Measurements from ENCODE around the gene CEP152.

The CEP152 gene

DNA sequence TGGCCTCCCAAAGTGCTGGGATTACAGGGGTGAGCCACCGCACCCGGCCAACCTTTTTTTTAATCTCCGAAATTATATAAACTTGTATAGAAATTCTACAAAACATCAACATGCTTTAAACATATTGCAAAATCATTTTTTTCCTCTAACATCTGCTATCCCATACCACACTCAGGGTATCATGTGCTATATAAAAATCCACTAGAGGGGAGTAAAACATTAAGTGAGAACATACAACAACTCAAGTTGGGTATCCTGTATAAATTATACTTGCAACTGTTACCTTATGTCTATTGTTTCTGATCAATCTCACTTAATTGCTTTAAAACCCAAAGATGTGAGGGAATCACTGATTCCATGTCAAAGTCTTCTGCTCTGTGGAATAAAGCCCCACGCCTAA lies 93.4 kb downstream of the CEP152 start:
- TF ChIP-seq FOXP2 (optimal IDR thresholded peaks at IDR 0.05; ENCODE audit: control extremely low read depth, extremely low read length, insufficient read depth): no peak
- no peak for TF ChIP-seq EZH2 (IDR thresholded peaks at IDR 0.05)
- no peak for TF ChIP-seq POLR2AphosphoS5 (IDR thresholded peaks at IDR 0.05; ENCODE audit: borderline replicate concordance, low read depth, low read length)
- H3K36me3 ChIP-seq (ENCODE audit: insufficient read depth, low read length): peaks cover 7% of the 10 kb centered on the region; the same call in 1 of the 2 replicates
- no peak overlapping the region for H3K27ac ChIP-seq
- H3K4me3 ChIP-seq: no peak overlapping the region
- no peak overlapping the region for H3K9ac ChIP-seq (ENCODE audit: insufficient read length)
- no peak for DNase-seq (ENCODE audit: low read depth, low spot score)
- peaks cover 2% of the 10 kb centered on the region; the same call in 1 of the 2 replicates for H3K9me3 ChIP-seq (ENCODE audit: low read depth, low read length)

DNA sequence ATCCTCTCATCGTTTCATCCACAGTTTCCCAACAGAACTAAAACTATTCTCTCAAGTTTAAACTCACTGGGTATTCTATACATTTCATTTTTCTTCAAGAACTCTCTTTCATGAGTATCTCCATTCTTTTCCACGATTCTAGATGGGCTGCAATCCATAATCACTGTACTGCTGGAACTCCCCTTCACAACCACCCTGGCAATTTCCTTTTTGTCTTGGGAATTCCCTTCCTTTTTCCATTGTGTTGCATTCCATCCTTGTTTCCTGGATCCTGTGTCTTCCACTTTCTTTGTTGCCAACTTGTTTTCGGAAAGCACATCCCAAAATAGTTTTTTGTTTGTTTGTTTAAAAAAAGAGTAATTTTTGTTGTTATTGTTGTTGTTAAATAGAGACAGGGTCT lies 98.3 kb downstream of the CEP152 start:
- TF ChIP-seq FOXP2 (optimal IDR thresholded peaks at IDR 0.05; ENCODE audit: control extremely low read depth, extremely low read length, insufficient read depth): no peak
- no peak for TF ChIP-seq POLR2AphosphoS5 (IDR thresholded peaks at IDR 0.05; ENCODE audit: borderline replicate concordance, low read depth, low read length)
- TF ChIP-seq EZH2 (IDR thresholded peaks at IDR 0.05): no peak
- Histone ChIP-seq H3K27ac (no peak overlapping the region), H3K36me3 (ENCODE audit: insufficient read depth, low read length) (peaks cover 7% of the 10 kb centered on the region; the same call in 1 of the 2 replicates), H3K9me3 (ENCODE audit: low read depth, low read length) (peaks cover 2% of the 10 kb centered on the region; the same call in 1 of the 2 replicates), H3K4me3 (no peak overlapping the region), H3K9ac (ENCODE audit: insufficient read length) (no peak overlapping the region)
- DNase-seq (ENCODE audit: low read depth, low spot score): no peak

DNA sequence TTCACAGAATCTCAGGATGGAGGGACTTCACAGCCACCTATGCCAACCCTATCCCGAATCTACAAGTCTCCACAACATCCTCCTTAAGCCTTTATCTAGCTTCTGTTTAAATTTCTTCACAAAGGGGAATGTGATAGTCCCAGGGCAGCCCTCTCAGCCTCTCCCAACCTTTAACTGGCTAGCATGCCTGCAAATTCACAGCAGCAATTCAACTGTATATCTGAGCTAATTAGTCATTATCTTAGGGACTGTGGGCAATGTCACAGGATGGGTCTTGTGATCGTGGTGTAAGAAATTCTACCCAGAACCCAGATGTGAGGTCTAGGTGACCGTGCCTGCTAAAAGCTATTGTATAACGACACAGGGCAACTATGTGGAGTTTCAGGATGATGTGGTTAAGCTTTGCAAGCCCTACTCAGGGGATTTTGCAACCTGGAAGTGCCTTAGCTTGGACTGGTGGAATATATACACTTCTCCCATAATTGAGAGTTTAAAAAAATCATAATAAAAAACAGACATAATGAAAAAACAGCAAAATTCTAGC lies 99.8 kb downstream of the CEP152 start:
- DNase-seq (ENCODE audit: low read depth, low spot score): no peak
- Histone ChIP-seq H3K36me3 (ENCODE audit: insufficient read depth, low read length) (peaks cover 7% of the 10 kb centered on the region; the same call in 1 of the 2 replicates), H3K4me3 (no peak overlapping the region), H3K9me3 (ENCODE audit: low read depth, low read length) (peaks cover 2% of the 10 kb centered on the region; the same call in 1 of the 2 replicates), H3K9ac (ENCODE audit: insufficient read length) (no peak overlapping the region), H3K27ac (no peak overlapping the region)
- TF ChIP-seq FOXP2 (optimal IDR thresholded peaks at IDR 0.05; ENCODE audit: control extremely low read depth, extremely low read length, insufficient read depth): no peak
- TF ChIP-seq POLR2AphosphoS5 (IDR thresholded peaks at IDR 0.05; ENCODE audit: borderline replicate concordance, low read depth, low read length): no peak

DNA sequence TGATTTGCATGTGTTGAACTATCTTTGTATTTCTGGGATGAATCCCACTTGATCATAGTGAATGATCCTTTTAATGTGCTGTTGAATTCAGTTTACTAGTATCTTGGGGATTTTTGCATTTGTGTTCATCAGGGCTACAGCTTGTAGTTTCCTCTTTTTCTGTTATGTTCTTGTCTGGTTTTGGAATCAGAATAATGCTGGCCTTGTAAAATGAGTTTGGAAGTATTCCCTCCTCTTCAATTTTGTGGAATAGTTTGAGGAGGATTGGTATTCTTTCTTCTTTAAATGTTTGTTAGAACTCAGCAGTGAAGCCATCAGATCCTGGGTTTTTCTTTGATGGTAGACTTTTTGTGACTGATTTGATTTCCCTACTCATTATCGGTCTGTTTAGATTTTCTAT lies 102.2 kb downstream of the CEP152 start:
- Histone ChIP-seq H3K4me3 (no peak overlapping the region), H3K9me3 (ENCODE audit: low read depth, low read length) (no peaks in the 10 kb centered on the region), H3K9ac (ENCODE audit: insufficient read length) (no peak overlapping the region), H3K27ac (no peak overlapping the region), H3K36me3 (ENCODE audit: insufficient read depth, low read length) (no peaks in the 10 kb centered on the region)
- TF ChIP-seq POLR2AphosphoS5 (IDR thresholded peaks at IDR 0.05; ENCODE audit: borderline replicate concordance, low read depth, low read length): no peak
- TF ChIP-seq FOXP2 (optimal IDR thresholded peaks at IDR 0.05; ENCODE audit: control extremely low read depth, extremely low read length, insufficient read depth): no peak
- no peak for TF ChIP-seq EZH2 (IDR thresholded peaks at IDR 0.05)
- no peak for DNase-seq (ENCODE audit: low read depth, low spot score)

DNA sequence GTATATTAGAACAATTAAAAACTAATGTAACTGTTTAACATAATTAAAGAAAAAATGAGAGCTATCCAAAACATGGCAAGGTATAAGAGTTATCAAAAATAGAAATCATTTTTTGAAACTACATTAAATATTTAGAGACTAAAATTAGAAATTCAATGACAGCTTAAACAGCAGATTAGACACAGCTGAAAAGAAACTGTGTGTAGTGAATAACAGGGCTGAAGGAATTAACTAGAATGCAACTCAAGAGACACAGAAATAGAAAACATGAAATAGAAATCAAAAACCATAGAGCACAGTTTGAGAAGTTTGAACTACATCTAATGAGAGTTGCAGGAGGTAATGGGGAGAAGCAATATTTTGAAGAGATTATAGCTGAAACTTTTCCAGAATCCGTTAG lies 105.5 kb downstream of the CEP152 start:
- no peaks in the 10 kb centered on the region for H3K9me3 ChIP-seq (ENCODE audit: low read depth, low read length)

DNA sequence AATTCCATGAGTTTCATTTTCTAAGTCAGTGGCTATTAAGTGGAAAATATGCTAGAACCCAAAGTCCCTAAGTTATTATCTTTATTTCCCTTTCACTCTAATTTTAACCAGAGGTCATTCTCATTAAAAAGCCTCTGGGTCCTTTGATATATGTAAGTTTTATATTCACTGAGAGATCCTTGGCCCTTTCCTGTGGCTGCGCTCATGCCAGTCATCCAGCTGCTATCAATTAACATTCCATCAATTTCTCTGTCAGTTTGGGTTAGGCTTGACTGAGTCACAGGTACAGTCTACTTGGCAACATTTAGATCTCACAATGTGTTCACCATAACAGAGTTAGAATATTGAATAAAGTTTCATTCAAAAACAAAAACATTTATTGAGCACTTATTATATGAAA lies 107.3 kb downstream of the CEP152 start:
- DNase-seq (ENCODE audit: low read depth, low spot score): no peak
- Histone ChIP-seq H3K27ac (no peak overlapping the region), H3K9ac (ENCODE audit: insufficient read length) (no peak overlapping the region), H3K9me3 (ENCODE audit: low read depth, low read length) (no peaks in the 10 kb centered on the region), H3K36me3 (ENCODE audit: insufficient read depth, low read length) (no peaks in the 10 kb centered on the region), H3K4me3 (no peak overlapping the region)
- TF ChIP-seq POLR2AphosphoS5 (IDR thresholded peaks at IDR 0.05; ENCODE audit: borderline replicate concordance, low read depth, low read length) (no peak), FOXP2 (optimal IDR thresholded peaks at IDR 0.05; ENCODE audit: control extremely low read depth, extremely low read length, insufficient read depth) (no peak), EZH2 (IDR thresholded peaks at IDR 0.05) (no peak)

More for the DNA sequence above, 105.5 kb downstream of the CEP152 start:
- Histone ChIP-seq H3K36me3 (ENCODE audit: insufficient read depth, low read length) (no peaks in the 10 kb centered on the region), H3K4me3 (no peak overlapping the region), H3K27ac (no peak overlapping the region), H3K9ac (ENCODE audit: insufficient read length) (no peak overlapping the region)
- DNase-seq (ENCODE audit: low read depth, low spot score): no peak
- no peak for TF ChIP-seq FOXP2 (optimal IDR thresholded peaks at IDR 0.05; ENCODE audit: control extremely low read depth, extremely low read length, insufficient read depth)
- no peak for TF ChIP-seq EZH2 (IDR thresholded peaks at IDR 0.05)
- TF ChIP-seq POLR2AphosphoS5 (IDR thresholded peaks at IDR 0.05; ENCODE audit: borderline replicate concordance, low read depth, low read length): no peak

DNA sequence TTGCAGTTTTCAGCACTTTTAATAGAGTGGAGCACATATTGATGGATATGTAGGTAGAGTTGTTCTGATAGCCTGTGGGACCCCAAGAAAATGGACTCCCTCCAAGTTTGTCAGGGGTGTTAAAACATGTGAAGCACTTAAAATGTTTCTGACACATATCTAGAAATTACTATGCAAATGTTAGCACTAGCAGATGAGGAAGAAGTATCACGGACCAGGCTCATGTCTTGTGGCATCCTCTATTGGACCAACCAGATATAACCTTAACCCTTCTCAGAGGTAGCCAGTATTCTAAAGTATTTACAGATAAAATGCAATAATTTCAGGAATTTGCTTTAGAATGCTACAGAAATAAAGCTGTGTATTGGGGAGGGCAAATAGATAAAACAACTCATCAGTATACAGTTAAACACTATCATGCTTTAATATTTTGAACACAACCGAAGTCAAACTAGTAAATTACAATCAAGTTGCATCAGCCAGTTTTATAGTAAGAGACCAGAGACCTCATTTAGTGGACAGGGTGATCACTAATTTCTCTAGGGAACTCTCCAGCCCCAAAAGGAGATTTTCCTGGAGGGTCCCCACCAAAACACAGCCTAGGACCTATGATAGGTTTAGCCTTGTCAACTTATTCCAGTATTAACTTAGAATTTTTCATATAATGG lies 108.2 kb downstream of the CEP152 start:
- TF ChIP-seq POLR2AphosphoS5 (IDR thresholded peaks at IDR 0.05; ENCODE audit: borderline replicate concordance, low read depth, low read length): no peak
- TF ChIP-seq FOXP2 (optimal IDR thresholded peaks at IDR 0.05; ENCODE audit: control extremely low read depth, extremely low read length, insufficient read depth): no peak
- TF ChIP-seq EZH2 (IDR thresholded peaks at IDR 0.05): no peak
- H3K27ac ChIP-seq: no peak overlapping the region
- H3K9me3 ChIP-seq (ENCODE audit: low read depth, low read length): no peaks in the 10 kb centered on the region
- DNase-seq (ENCODE audit: low read depth, low spot score): no peak
- no peak overlapping the region for H3K9ac ChIP-seq (ENCODE audit: insufficient read length)
- no peaks in the 10 kb centered on the region for H3K36me3 ChIP-seq (ENCODE audit: insufficient read depth, low read length)
- H3K4me3 ChIP-seq: no peak overlapping the region

DNA sequence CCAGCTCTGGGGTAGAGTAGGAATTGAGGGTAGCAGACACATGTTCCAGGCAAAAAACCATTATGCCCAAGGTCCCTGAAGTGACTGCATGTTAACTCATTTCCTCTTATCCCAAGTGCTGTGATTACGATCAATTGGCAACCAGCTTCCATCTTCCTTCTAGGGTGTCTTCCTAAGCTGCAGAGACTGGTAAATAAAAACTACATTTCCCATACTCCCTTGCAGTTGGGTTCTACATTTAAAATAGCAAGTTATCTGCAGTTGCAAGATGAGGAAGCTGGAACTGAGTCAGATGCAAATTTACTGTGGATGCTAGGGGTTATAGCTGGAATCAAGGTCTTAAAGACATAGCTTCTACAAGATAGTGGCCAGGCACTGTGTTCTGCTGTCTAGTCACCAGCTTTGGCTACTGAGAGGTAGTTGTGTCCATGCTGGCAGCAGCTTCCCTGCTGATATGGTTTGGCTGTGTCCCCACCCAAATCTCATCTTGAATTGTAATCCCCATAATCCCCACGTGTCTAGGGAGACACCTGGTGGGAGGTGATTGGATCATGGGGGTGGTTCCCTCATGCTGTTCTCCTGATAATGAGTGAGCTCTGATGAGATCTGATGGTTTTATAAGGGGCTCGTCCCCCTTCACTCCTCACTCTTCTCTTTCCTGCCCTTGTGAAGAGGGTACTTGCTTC lies 114.1 kb downstream of the CEP152 start:
- no peaks in the 10 kb centered on the region for H3K36me3 ChIP-seq (ENCODE audit: insufficient read depth, low read length)
- H3K9ac ChIP-seq (ENCODE audit: insufficient read length): no peak overlapping the region
- TF ChIP-seq POLR2AphosphoS5 (IDR thresholded peaks at IDR 0.05; ENCODE audit: borderline replicate concordance, low read depth, low read length) (no peak), EZH2 (IDR thresholded peaks at IDR 0.05) (no peak), FOXP2 (optimal IDR thresholded peaks at IDR 0.05; ENCODE audit: control extremely low read depth, extremely low read length, insufficient read depth) (no peak)
- H3K9me3 ChIP-seq (ENCODE audit: low read depth, low read length): no peaks in the 10 kb centered on the region
- DNase-seq (ENCODE audit: low read depth, low spot score): no peak
- no peak overlapping the region for H3K4me3 ChIP-seq
- H3K27ac ChIP-seq: no peak overlapping the region

All from SK-N-MC (cell line).